DMS53 treated with DMSO at 0.1 percent for 48 hours (cell line): ENCODE data around the gene TLNRD1.
"Not testable (repeated sequence)": the region's sequence is repeated elsewhere in the genome, so short reads cannot be mapped to it uniquely, and the experiment has no call there.

ENCODE experiments used
- DNase-seq: peaks from one replicate; lab custom pipeline; 2025; ENCODE audit not compliant: unreplicated experiment; lab: John Stamatoyannopoulos, UW

TLNRD1 gene

GRCh38 chr15:81000624-81001151 is at the start of gene TLNRD1:
Gene TLNRD1, plus strand, starts transcription at chr15:81000923. Its CDS starts 1,349 bp downstream, at chr15:81002272.
- peak; percentile 59 for DNase-seq

GRCh38 chr15:80951941-80952340 is 48.8 kb upstream of the TLNRD1 start:
- no peak for DNase-seq

GRCh38 chr15:80953001-80953952 is 47.4 kb upstream of the TLNRD1 start:
- DNase-seq = no peak

GRCh38 chr15:80953953-80954778 is 46.6 kb upstream of the TLNRD1 start:
- DNase-seq = peak; percentile 5

GRCh38 chr15:80955571-80956452 is 44.9 kb upstream of the TLNRD1 start:
- peak; percentile 35 for DNase-seq

- no peak for DNase-seq
These were observed 43.2 kb upstream of the TLNRD1 start for GRCh38 chr15:80957556-80957955.

- DNase-seq = no peak
These were observed 42.7 kb upstream of the TLNRD1 start for GRCh38 chr15:80957976-80958375.

- no peak for DNase-seq
These were observed 41.8 kb upstream of the TLNRD1 start for GRCh38 chr15:80958818-80959495.

GRCh38 chr15:80965454-80965853 is 35.3 kb upstream of the TLNRD1 start:
- not testable (repeated sequence) for DNase-seq

- no peak for DNase-seq
These were observed 34.1 kb upstream of the TLNRD1 start for GRCh38 chr15:80966431-80967197.

GRCh38 chr15:80967451-80967850 is 33.3 kb upstream of the TLNRD1 start:
- DNase-seq = no peak

- no peak for DNase-seq
These were observed 32.7 kb upstream of the TLNRD1 start for GRCh38 chr15:80967991-80968510.

GRCh38 chr15:80969316-80969715 is 31.4 kb upstream of the TLNRD1 start:
- no peak for DNase-seq

GRCh38 chr15:80970018-80970657 is 30.6 kb upstream of the TLNRD1 start:
- DNase-seq = peak; percentile 18

GRCh38 chr15:80970658-80971057 is 30.1 kb upstream of the TLNRD1 start:
- DNase-seq = no peak

- no peak for DNase-seq
These were observed 29.6 kb upstream of the TLNRD1 start for GRCh38 chr15:80971143-80971542.

GRCh38 chr15:80972276-80972675 is 28.4 kb upstream of the TLNRD1 start:
- DNase-seq = no peak

- DNase-seq = no peak
These were observed 25.8 kb upstream of the TLNRD1 start for GRCh38 chr15:80974914-80975313.
